CD4-positive, alpha-beta T cell (primary cell): ENCODE results near the gene ARCN1. TPM values are rescaled to one million over a fixed set of nuclear protein-coding genes. Genes with fewer than 3 reads are reported as not detected.

Experiments
- ATAC-seq: fragments of 200-7000 bp; cut with Tn5 transposase; one replicate; pipeline ENCODE4 v1.10.0; 2022; ENCODE audit warnings: mild to moderate bottlenecking; ENCODE audit not compliant: poor library complexity
- CTCF ChIA-PET: fragments of 350-600 bp; sonication (Branson Sonifier 250); formaldehyde crosslinking; loops from one replicate; lab custom pipeline; 2021; ENCODE audit warnings: antibody characterized with exemption, inconsistent platforms; lab: Charles Lee
- POLR2A ChIA-PET: fragments of 350-600 bp; sonication (Branson Sonifier 250); formaldehyde crosslinking; loops from one replicate; lab custom pipeline; 2021; ENCODE audit warnings: antibody characterized with exemption, inconsistent platforms; lab: Charles Lee
- DNase-seq, 14 experiments: peaks; one replicate each; pipeline ENCODE4 v3.0.0-alpha.2; 2013 to 2020; ENCODE audit warnings: mixed read lengths in 2 of 14
- H3K27ac ChIP-seq, 2 donors: one replicate each; pipeline versions ENCODE4 v1.5.1 to v1.7.0; 2013; ENCODE audit warnings: low read length in 2 of 2, low read depth in 1 of 2, mild to moderate bottlenecking in 1 of 2
- H3K27me3 ChIP-seq, 2 experiments: 1 replicate in 1 of 2; 2 replicates in 1 of 2; pipeline versions ENCODE4 v1.6.1 to v1.7.0; 2013; ENCODE audit warnings: low read length in 2 of 2, control low read depth in 1 of 2, mild to moderate bottlenecking in 1 of 2, moderate library complexity in 1 of 2; ENCODE audit not compliant: insufficient read depth in 2 of 2, control insufficient read depth in 1 of 2
- H3K36me3 ChIP-seq: one replicate; pipeline ENCODE4 v1.6.1; 2013; ENCODE audit warnings: low read length, control low read depth; ENCODE audit not compliant: insufficient read depth
- H3K4me1 ChIP-seq: one replicate; pipeline ENCODE4 v1.6.1; 2013; ENCODE audit warnings: low read length, control low read depth; ENCODE audit not compliant: insufficient read depth
- H3K4me3 ChIP-seq: one replicate; pipeline ENCODE4 v1.5.1; 2013; ENCODE audit warnings: mild to moderate bottlenecking, low read length, moderate library complexity
- H3K9me3 ChIP-seq, 2 experiments: 1 replicate in 1 of 2; 2 replicates in 1 of 2; pipeline versions ENCODE4 v1.6.1 to v1.7.0; 2013; ENCODE audit warnings: low read length in 2 of 2, mild to moderate bottlenecking in 2 of 2, control low read depth in 1 of 2, moderate library complexity in 1 of 2; ENCODE audit not compliant: control insufficient read depth in 1 of 2, insufficient read depth in 1 of 2
- H3K27ac Mint-ChIP-seq: one replicate; pipeline ENCODE4 v1.8.0; 2020; ENCODE audit warnings: mixed read lengths
- H3K27me3 Mint-ChIP-seq: one replicate; pipeline ENCODE4 v1.8.0; 2021; ENCODE audit warnings: mixed read lengths
- H3K36me3 Mint-ChIP-seq: one replicate; pipeline ENCODE4 v1.8.0; 2021; ENCODE audit warnings: low read depth, mixed read lengths
- H3K4me1 Mint-ChIP-seq: one replicate; pipeline ENCODE4 v1.8.0; 2021; ENCODE audit warnings: low read depth, mixed read lengths
- H3K4me3 Mint-ChIP-seq: one replicate; pipeline ENCODE4 v1.8.0; 2020; ENCODE audit warnings: mild to moderate bottlenecking, mixed read lengths
- H3K9me3 Mint-ChIP-seq: one replicate; pipeline ENCODE4 v1.8.0; 2020; ENCODE audit warnings: mixed read lengths
- intact Hi-C, 2 experiments: fragments of 100-400 bp; cut with DNase I in 1 of 2; cut with micrococcal nuclease in 1 of 2; formaldehyde crosslinking; loops; one replicate each; pipeline versions ENCODE4 v1.15.1 to v1.9.0; 2023 to 2025; cut with DNase I, micrococcal nuclease
- total RNA-seq, 174 experiments: library from RNA in 2 of 174; stranded (reverse) in 2 of 174; gene quantifications; one replicate each; pipeline ENCODE4 v1.2.3 and lab custom pipeline; 2021 to 2026
- TF ChIP-seq, protein P1 (sequence below): fragments of 200-600 bp; IDR thresholded peaks from one replicate; pipeline ENCODE4 v1.8.0; 2022; ENCODE audit warnings: antibody characterized with exemption, mild to moderate bottlenecking

The ARCN1 gene
- total RNA-seq, 2 experiments from 2014 or later: 73.7 to 78.6 TPM

DNA sequence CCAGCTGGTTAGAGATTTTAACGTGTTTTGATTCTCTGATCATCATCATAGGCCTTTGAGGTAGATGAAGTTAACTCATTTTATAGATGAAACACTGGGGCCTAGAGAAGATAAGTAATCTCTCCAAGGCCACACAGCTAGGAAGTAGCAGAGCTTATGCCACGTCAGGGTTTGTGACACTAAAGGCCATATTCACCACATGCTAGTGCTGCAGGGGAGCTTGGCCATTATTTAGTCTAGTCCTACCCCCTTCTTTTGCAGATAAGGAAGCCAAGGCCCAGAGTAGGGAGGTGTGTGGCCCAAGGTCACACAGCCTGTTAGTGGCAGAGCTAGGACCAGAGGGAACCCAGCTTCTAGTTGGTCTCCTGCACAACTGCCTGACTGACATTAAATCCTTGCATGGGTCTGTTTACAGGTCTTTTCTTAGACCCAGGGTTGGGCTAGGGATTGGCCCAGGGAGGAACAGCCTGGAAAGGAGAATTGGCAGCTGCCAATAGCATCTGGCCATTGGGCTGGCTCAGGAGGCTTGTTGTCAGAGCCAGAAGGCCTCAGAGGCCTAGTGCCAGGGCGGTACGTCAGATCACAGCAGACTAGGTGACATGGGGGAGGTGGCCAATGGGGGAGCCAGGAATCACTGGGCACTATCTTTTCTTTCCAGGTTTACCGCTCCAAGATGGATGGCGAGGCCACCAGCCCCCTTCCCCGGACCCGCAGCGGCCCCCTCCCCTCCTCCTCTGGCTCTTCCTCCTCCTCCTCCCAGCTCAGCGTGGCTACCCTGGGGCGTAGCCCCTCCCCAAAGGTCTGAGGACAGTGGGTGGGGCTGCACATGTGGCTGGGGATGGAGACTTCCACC, 71.2 kb downstream of the ARCN1 start:
- CTCF ChIA-PET: no interaction called here

DNA sequence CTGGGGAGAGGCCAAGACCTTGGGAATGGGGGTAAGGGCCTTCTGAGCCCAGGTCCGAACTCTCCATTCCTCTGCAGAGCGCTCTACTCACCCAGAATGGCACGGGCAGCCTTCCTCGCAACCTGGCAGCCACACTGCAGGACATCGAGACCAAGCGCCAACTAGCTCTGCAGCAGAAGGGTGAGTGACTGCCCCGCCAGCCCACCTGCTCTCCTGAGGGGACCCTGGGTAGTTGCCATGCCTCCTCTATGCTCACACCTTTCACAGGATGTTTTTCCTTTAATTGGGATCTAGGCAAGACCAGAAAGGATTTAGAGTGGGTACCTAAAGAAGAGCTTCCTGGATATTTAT, 71.8 kb downstream of the ARCN1 start:
- no peaks in the 10 kb centered on the region for H3K9me3 ChIP-seq
- H3K36me3 ChIP-seq: peaks cover 2% of the 10 kb centered on the region
- H3K27me3 ChIP-seq: no peaks in the 10 kb centered on the region
- H3K27ac Mint-ChIP-seq: no peak overlapping the region
- no peaks in the 10 kb centered on the region for H3K9me3 Mint-ChIP-seq
- TF ChIP-seq, protein P1, sequence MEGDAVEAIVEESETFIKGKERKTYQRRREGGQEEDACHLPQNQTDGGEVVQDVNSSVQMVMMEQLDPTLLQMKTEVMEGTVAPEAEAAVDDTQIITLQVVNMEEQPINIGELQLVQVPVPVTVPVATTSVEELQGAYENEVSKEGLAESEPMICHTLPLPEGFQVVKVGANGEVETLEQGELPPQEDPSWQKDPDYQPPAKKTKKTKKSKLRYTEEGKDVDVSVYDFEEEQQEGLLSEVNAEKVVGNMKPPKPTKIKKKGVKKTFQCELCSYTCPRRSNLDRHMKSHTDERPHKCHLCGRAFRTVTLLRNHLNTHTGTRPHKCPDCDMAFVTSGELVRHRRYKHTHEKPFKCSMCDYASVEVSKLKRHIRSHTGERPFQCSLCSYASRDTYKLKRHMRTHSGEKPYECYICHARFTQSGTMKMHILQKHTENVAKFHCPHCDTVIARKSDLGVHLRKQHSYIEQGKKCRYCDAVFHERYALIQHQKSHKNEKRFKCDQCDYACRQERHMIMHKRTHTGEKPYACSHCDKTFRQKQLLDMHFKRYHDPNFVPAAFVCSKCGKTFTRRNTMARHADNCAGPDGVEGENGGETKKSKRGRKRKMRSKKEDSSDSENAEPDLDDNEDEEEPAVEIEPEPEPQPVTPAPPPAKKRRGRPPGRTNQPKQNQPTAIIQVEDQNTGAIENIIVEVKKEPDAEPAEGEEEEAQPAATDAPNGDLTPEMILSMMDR: no peak
- H3K4me3 Mint-ChIP-seq: no peak overlapping the region
- H3K4me1 ChIP-seq: no peaks in the 10 kb centered on the region
- H3K27me3 Mint-ChIP-seq: no peaks in the 10 kb centered on the region
- ChIA-PET POLR2A (interaction anchor here (0.6 kb wide), 1 partner anchor 506 kb away, joined by 3 read pairs; no protein-coding TSS in a partner anchor), CTCF (no interaction called here)
- no peaks in the 10 kb centered on the region for H3K4me1 Mint-ChIP-seq
- H3K27ac ChIP-seq: no peak overlapping the region
- no peak for ATAC-seq
- no peak for DNase-seq
- no peak overlapping the region for H3K4me3 ChIP-seq
- intact Hi-C loops: no loop called here
- H3K36me3 Mint-ChIP-seq: no peaks in the 10 kb centered on the region

More for the DNA sequence above, 71.2 kb downstream of the ARCN1 start:
- Mint-ChIP-seq H3K4me1 (no peaks in the 10 kb centered on the region), H3K9me3 (no peaks in the 10 kb centered on the region), H3K4me3 (no peak overlapping the region), H3K36me3 (no peaks in the 10 kb centered on the region), H3K27me3 (no peaks in the 10 kb centered on the region), H3K27ac (no peak overlapping the region)
- H3K4me1 ChIP-seq: no peaks in the 10 kb centered on the region
- intact Hi-C loops: no loop called here
- H3K4me3 ChIP-seq: no peak overlapping the region
- H3K27me3 ChIP-seq: no peaks in the 10 kb centered on the region
- no peaks in the 10 kb centered on the region for H3K9me3 ChIP-seq
- DNase-seq (no peak), ATAC-seq (no peak)
- POLR2A ChIA-PET: interaction anchor here (0.6 kb wide), 1 partner anchor 505 kb away, joined by 3 read pairs; no protein-coding TSS in a partner anchor
- TF ChIP-seq, protein P1: no peak
- H3K36me3 ChIP-seq: peaks cover 2% of the 10 kb centered on the region
- no peak overlapping the region for H3K27ac ChIP-seq

DNA sequence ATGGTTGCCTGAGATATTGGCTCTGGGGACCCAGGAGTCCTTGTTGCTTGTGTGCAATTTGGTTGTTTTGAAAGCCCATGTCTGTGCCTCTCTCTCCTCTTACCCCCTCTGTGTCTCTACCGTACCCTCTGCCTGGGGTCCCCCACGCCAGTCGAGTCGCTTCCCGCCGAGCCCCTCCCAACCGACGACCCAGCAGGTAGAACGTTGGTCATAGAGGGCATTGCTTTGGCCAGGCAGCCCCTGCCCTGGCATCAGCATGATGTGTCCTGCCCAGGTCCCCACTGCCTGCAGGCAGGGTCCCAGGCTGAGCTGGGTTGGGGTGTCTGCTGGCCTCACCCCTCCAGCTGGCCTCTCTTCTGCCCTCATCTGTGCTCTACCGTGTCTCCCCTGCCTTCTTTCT, 72.3 kb downstream of the ARCN1 start:
- peaks cover 2% of the 10 kb centered on the region for H3K36me3 ChIP-seq
- H3K4me1 ChIP-seq: no peaks in the 10 kb centered on the region
- Mint-ChIP-seq H3K4me1 (no peaks in the 10 kb centered on the region), H3K27me3 (no peaks in the 10 kb centered on the region), H3K9me3 (no peaks in the 10 kb centered on the region), H3K27ac (no peak overlapping the region), H3K4me3 (no peak overlapping the region), H3K36me3 (no peaks in the 10 kb centered on the region)
- ChIA-PET CTCF (no interaction called here), POLR2A (no interaction called here)
- TF ChIP-seq, protein P1: no peak
- no peak for DNase-seq
- H3K4me3 ChIP-seq: no peak overlapping the region
- no peak overlapping the region for H3K27ac ChIP-seq
- no peaks in the 10 kb centered on the region for H3K27me3 ChIP-seq
- ATAC-seq: no peak
- H3K9me3 ChIP-seq: no peaks in the 10 kb centered on the region
- intact Hi-C loops: no loop called here
